ENCODE measurements around the gene MLLT6.

Gene MLLT6

DNA sequence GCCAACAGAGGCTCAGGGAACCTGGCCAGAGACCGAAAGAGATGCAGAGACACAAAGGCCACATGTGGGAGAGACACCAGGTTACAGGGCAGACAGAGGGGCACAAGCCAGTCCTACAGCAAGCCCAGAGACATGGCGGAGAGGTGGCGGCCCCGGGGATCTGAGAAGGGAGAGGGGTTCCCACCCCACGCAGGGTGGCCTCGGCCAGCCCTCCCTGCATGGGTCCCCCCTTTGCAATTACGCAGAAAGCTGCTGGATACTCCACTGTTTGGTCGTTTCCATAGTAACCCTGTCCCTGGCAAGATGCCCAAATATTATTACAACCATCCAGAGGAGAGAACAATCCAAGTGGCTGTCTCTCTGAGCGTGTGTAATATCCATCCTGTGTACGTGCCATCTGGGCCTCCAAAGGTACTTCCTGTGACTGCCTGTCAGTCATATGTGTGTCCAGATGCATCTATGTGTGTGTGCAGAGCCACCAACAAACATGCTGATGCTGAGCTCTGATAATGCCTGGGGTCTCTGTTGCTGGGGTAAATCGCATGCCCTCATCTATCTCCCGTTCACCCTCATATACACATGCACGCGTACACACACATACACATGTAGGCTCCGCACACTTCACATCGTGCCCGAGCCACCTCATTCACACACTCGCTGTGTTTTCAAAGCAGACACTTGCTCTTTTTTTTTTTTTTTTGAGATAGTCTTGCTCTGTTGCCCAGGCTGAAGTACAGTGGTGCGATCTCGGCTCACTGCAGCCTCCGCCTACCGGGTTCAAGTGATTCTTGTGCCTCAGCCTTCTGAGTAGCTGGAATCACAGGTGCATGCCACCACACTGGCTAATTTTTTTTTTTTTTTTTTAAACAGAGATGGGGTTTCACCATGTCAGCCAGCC lies 37.6 kb downstream of the MLLT6 start:
- no peak for DNase-seq (ENCODE audit: low spot score)

DNA sequence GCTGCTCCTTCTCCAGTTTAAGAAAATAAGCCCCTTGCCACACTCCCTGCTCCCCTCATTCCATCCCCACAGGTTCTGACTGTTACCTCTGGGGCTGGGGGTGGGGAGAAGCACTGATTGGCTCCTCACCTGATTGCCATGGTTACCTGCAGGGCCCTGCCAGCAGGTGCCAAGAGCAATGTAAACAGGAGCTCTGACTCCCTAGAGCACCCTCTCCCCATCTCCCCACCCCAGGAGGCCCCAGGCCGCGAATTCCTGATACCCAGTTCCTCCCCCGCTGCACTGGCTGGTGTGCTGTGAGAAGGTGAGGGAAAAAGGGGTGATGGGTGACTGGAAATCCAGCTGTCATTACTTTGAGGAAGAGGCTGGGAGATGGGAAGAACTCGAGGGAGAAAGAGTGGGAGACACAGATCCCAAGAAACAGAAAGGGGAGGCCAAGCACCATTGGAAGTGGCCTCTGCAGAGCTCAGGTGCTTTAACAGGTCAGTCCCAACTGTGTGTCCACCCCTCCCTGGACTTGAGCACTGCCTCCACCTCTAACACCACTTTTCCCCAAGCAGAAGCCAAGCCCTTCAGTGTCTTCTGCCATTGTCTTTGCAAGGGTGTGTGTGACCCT lies 38.6 kb downstream of the MLLT6 start:
- DNase-seq (ENCODE audit: low spot score) = no peak

DNA sequence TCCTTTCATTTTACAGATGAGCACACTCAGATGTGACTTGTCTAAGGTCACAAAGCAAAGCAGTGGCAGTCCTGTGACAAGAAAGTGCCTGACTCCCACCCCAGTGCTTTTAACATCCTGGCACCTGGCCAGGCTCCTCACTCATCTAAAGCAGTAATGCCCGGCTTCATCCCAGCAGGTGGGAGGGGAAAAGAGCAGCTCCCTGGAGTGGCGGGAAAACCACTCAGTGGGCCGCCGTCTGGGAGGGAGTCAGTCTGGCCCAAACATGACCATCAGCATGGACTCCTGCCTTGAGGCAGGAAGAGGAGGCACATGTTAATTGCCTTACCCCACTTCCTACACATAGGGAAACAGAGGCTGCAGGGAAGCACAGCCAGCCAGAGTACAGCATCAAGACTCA lies 40.5 kb downstream of the MLLT6 start:
- DNase-seq (ENCODE audit: low spot score) = no peak

DNA sequence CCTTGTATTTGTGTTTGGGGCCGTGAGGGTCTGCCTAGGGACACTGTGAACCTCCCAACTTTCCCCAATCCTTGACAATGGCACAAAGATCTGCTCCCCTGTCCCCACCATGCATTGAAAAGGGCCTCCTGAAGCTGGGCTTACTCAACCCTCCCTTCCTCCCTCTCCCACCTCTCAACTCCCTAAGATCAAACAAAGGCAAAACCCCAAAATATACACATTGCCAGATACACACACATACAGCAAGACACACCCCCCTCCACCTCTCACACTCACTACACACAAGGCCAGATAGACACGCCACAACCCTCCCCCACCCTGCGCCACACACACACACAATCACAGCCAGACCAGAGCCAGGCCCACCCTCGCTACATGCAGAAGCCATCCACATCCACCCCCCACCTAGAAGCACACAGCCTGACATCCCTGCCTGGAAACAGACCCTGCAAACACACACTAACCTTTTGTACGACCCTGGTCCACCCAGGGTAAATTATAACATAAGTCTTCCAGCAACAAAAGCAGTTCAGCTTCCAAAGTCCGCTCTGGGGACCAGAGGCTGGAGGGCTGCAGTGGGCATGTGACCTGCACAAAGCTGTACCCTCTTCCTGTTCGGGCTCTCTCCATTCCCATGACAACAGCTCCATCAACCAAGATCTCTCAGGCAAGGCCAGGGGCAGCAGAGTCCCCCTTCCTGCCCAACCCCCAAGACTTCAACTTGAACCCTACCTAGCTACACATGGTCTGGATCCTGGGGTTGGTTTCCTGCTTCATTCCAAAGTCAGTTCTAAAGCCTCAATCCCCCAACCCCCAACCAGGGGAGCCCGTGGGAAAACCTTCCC lies 41.2 kb downstream of the MLLT6 start:
- no peak for DNase-seq (ENCODE audit: low spot score)

DNA sequence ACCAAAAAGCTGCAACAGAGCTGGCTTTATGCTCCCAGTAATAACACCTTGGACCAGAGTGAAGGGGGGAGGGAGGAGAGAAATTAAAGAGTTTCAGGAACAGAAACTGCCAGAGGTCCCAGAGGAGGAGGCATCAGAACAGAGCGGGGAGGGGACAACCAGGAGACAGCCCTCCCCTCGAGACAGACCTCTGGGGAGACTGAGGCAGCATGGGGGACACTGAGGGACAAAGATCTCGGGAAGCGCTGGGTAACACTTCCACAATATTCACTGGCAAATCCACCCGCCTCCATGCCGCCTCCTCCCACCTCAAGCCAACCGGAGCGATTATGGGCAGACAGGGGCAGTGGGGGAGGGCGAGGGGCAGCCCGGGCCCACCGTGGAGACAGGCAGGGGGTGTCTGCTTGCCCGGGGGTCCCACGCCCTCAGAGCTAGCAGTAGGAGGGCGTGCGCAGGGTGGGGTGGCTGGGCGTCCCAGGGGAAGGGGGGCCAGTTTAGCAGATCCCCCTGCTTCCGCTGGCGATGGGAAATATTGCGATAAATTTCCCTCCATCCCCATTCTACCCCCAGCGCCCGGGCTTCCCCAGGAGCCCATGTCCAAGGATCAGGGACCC lies 41.9 kb downstream of the MLLT6 start:
- no peak for DNase-seq (ENCODE audit: low spot score)

DNA sequence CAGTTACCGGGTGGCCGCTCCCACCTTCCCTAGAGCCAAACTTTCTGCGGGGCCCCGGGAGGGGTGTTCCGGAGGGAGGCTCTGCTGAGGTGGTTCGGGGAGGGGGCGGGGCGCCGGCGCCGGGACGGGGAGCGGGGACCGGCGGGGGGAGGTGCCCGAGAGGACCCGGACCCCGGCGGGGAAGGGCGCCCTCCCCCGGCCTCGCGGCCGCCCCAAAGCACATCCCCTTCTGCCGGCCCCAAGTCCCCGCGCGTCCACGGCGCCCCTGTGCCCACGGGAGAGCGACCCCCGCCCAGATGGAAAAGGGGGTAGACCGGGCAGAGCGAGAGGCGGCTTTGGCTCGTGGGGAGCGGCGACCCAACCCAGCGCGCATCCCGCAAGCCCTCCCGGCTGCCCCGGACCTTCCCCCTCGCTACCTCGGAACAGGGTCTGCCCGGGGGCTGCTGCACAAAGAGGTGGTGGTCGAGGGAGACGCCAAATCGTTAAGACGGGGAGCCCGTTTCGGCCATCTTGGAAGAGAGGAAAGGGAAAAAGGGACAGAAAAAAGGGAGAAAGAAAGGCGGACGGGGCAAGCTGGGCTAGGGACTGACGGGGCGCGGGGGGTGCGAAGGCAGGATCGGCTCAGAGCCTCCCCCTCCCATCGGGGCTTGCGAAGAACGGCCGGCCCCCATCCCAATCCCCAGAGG lies 42.5 kb downstream of the MLLT6 start:
- DNase-seq (ENCODE audit: low spot score) = no peak

DNA sequence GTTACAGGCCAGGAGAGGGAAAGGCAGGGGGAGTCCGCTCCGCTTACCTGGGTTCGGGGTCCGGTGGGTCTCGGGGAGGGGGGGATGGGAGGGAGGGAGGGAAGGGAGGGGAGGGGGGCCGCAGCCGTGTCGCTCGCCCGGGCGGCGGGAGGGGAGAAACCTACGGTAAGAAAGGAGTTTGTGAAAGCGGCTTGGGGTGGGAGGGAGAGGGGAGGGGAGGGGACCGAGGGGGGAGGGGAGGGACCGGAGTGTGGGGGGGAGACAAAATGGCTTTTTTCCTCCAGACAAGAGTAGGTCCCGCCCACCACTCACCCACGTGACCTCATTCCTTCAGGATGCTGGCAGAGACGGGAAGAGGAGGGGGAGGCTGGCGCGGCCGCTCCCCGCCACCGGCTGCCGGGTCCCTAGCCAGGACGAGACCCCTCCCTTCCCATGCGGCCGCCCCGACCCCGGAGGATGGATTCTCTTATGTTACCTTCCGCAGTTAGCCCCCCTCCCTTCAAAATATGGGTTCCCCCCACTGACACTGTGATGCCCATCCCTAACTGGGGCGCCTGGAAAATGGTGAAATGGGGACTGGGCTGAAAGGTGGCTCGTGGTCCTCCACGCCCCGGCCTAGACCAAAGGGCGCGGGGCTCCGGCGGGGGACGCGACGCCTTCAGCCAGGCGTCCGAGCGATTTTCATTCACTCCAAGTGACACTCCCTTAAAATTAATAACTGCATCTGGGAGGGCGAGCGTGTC lies 43.2 kb downstream of the MLLT6 start, which contains the start of gene PCGF2:
PCGF2 (minus strand) TSS at position 188 of the 743 bp plus-strand sequence. CDS start 7,934 bp downstream, outside the sequence.
- peak; percentile 84 for DNase-seq (ENCODE audit: low spot score)

DNA sequence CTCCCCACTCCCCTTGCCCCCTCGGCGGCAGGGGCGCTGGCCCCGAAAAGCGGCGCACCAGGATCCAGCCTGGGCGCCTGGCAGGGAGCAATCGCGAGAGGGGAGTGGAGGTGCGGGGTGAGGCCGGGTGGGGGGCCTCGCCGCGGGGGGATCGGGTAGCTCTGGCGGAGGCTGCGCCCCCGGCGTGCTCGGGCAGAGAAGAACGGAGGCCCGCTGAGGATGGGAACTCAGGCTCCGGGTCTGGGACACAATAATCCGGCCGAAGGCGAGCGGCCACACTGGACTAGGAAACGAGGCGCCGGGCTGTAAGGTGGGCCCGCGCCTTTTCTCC lies 43.8 kb downstream of the MLLT6 start:
- no peak for DNase-seq (ENCODE audit: low spot score)

DNA sequence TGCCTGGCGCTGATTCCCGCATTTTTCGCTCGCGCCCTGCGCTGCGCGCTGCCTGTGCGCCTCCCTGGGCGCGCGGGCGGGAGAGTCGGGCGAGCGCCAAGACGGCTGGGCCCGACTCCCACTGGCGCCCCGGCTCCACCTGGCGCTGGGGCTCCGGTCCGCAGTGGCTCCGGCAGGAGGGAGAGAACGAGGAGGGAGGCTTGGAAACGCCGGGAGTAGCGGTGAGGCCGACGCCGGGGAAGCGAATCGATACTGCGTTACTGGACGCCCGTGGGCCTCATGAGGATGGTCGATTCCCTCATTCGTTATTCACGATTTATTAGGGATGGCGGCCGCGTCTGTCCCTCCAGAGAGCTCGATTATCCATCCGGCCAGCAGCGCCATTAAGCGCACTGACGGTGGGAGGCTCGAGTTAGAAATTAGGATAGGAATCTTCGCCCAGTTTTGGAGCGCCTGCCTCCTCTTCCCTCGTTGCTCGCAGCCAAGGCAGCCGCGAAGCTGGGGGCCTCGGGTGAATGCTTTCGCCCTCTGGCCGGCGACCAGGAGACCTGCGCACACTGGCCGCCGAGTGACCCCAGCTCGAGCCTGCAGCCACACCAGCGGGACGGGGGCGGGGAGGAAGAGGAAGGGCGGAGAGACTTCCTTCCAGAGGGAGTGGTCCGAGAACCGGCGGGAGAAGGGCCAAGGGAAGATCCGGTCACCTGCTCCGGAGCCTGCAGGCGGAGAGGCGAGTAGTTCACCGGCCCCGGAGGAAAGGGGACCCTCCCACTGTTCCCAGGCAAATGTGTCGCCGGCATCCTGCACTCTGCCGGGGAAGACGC lies 44.4 kb downstream of the MLLT6 start:
- peak; percentile 81 for DNase-seq (ENCODE audit: low spot score)

DNA sequence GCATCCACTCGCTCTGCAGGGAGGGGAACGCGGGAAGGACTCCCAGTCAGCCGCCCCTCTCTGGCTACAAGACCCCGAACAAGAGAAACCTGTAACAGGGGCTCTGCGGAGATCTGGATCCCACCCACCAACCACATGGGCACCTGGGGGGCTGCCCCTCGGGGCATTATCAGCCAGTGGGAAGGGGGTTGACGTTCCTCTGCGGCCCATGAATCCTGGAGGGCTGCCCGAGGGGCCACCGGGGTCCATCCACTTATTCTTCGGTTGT lies 44.9 kb downstream of the MLLT6 start:
- DNase-seq (ENCODE audit: low spot score) = no peak

DNA sequence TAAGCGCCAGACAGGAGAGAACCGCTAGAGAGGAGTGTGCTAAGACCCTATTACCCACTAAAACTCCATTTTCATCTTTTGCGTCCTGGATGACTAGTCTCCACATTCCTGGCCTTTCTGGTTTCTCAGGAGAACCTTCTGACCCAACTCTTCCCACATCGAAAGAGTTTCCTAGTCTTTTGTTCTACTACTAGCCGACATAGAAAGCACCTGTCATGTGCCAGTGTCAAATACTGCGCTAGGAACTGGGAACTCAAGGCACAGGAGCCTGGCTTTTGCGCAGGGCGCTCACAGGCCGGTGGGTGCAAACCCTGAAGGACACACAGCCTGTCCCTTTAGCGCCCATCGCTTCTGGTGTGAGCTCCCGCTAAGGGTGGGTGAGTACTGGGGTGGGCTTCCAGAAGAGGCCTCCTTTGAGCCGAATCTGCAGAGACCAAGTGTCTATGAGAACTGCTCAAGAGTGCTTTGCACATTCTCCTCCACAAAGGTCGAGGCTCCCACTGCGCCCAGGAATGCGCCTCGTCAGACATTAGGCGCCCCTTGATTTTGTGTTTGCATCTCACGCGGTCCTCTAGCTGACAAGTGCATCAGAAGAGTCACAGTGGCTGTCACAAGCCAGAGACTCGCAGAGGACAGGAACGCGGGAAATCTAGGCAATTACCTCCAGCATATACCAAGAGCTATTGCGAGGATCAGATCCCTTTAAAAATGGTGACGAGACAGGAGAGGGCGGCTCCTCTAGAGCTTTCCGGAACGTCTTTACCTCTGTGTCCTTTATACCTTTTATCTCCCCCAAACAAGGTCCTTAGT lies 45.4 kb downstream of the MLLT6 start:
- DNase-seq (ENCODE audit: low spot score) = peak; percentile 30

DNA sequence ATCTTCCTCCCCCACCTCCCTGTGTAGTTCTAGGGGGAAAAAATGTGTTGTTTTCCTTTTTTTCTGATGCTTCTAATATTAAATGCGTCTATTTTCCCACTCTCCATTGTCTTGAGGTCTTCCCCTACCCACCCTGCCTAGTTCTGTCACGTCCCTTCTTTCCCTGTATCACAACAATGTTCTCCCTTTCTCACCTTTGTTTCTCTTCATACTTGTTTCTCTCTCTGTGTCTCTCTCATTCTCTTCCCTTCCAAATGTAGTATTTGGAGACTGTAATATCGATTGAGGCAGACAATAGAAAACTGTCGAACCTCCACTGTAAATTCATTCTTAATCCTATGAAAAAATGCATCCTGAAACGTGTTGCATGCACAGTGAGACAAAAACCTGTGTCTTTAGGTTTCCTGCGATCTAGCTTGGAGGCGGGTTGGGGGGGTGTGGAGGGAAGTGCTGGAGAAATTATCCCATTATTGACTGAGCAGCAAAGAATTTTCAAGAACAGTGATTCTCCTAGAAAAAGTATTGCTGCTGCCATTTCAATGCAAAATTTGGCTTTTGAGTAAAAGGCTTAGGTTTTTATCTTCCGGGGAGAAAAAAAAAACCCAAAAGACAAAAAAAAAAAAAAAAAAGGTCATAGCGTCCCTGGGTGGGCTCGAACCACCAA lies 46.2 kb downstream of the MLLT6 start:
- DNase-seq (ENCODE audit: low spot score) = peak; percentile 36

DNA sequence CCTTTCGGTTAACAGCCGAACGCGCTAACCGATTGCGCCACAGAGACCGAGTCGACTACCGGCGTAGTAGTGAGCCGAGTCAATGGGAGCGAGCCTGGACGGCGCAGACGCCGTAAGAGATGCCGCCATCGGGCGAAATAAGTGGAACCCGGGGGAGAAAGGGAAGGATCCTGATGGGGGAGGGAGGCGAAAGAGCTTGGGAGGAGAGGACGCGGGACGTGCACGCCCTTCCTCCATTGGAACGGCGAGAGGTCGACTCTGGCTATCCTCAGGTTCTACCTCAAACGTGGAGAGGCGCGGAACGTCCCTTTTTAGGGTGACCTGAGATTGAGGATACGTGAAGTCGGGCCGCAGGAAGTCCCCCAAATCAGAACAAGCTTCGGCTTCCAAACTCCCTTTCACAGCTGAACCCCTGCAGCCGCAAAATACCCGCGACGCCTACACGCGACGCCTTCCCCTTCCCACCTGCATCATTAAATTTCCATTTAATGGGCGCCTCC lies 46.8 kb downstream of the MLLT6 start:
- DNase-seq (ENCODE audit: low spot score) = peak; percentile 81

DNA sequence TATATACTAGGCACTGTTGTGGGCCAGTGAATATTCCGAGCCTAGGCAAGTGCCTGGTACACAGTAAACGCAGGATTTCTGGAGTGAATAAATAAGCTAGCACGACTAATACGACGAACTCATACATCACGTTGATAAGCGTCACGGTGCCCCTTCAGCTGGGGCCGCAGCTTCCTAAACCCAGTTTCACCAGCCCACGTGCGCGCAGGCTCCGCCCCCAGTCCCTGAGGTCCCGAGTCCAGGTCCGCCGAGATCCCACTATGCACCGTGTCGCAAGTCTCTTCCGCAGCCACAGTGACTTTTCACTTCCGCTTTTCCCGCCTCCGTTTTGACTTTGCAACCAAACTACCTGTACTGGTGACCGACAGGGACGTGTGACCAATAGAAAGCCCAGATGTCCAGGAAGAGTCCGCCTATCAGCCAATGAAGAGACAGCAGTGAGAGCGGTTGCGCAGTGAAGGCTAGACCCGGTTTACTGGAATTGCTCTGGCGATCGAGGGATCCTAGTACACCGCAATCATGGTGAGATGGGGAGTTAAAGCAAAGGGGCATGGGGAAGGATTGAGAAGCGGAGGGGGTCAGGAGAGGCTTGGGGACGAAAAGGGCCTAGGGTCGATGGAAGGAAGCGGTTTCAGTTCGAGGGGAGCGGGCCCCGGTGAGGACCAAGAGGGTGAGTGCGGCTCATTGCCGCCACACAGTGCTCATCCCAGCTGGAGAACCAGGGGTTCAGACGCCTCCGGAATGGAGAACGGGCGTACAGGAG lies 47.4 kb downstream of the MLLT6 start, which contains the start of gene PSMB3:
PSMB3 (plus strand) TSS at position 434 of the 763 bp plus-strand sequence; CDS start at position 520, 86 bp downstream.
- DNase-seq (ENCODE audit: low spot score) = peak; percentile 99

DNA sequence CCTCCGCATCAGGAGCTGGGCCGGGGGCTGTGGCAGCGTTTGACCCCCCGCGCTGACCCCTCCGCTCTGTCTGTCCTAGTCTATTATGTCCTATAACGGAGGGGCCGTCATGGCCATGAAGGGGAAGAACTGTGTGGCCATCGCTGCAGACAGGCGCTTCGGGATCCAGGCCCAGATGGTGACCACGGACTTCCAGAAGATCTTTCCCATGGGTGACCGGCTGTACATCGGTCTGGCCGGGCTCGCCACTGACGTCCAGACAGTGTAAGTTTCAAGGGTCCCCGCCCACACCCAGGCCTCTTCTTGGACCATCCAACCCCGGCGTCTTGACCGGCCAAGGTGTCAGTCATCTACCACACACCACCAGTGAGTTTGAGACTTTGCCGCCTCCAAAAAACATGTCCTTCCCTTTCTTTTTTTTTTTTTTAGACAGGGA lies 48.0 kb downstream of the MLLT6 start:
- DNase-seq (ENCODE audit: low spot score) = no peak

DNA sequence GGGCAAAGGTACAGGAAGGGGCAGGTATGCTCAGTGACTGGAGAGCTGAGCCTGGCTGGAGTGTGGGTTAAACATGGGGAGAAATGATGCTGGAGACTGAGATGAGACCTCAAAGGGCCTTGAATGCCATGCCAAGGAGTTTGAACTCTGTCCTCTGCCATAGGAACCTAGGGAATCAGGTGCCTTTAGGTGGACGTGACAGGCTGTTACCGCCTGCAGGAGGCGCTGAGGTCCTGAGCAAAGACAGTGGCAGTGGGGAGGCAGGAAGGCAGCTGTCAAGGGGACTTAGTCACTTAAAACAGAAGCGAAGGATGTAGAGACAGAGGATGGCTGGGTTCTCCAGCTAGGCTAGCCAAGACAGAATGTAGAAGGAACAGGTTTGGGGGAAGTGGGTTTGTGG lies 56.5 kb downstream of the MLLT6 start:
- no peak for DNase-seq (ENCODE audit: low spot score)

DNA sequence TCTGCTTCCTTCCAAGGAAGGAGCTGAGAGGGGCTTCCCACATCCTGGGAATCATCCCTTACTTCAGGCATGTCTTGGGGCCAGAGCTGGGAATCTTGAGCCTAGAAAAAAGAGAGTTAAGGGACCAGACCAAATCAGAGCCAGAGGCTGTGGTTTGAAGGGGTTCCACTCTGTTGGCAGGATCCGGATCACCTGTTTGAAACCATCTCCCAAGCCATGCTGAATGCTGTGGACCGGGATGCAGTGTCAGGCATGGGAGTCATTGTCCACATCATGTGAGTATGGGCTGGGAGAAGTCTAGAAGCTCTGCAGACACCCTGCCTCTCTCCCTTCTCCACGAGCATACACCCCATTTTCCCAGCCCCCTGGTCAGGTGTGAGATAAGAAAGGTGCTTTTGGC lies 57.2 kb downstream of the MLLT6 start:
- no peak for DNase-seq (ENCODE audit: low spot score)

DNA sequence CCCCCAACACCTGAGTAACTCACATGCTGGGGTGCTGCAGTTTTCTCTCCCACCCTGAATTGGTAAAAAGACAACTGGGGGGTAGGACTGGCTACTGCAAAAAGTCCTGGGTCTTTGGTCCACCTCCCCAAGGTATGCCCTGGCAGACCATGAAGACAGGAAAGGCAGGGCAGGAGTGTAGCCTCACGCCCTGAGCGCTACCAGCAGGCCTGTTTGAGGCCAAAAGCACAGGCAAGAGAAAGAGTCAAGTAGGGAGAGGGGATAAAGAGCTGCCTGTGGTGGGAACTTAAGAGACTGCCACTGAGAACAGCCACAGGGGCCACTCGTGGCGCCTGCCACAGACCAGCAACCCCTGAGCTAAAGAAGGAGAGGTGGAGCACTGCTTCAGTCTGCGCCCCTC lies 61.3 kb downstream of the MLLT6 start:
- no peak for DNase-seq (ENCODE audit: low spot score)
